ENCODE data around the gene CAB39L. TPM values are rescaled to one million over a fixed set of nuclear protein-coding genes. Genes with fewer than 3 reads are reported as not detected.

Gene CAB39L
- total RNA-seq, 1 experiment from 2014 or later = 8.3 TPM

DNA sequence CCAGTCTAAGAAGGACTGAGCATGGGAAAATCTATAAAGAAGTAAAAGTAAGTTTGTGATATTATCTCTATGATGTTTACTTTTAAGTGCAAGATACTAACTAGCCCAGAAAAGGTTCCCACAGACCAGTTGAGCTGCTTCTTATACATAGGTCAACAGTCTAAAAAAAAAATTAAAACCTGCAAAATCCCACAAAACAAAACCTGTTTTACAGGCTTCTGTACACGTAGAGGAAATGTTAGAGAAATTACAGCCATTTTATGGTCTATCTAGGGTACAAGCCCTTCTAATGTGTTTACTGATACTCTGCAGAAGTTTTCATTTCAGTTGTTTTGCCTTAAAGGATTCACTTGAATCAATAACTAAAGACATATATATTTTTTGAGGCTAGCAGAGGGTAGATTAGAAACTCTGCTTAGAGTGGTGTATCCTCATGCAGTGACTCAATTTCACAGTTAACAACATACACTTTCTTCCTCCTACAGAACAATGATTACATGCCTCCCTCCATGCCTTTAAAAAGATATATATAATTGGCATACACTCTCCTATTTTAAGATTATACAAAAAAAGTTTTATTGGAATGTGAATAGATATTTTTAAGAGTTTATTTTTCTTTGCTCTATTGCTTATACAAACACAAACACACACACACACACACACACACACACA is 43.9 kb downstream of the CAB39L start:
- no peak for DNase-seq (ENCODE audit: low read depth)

DNA sequence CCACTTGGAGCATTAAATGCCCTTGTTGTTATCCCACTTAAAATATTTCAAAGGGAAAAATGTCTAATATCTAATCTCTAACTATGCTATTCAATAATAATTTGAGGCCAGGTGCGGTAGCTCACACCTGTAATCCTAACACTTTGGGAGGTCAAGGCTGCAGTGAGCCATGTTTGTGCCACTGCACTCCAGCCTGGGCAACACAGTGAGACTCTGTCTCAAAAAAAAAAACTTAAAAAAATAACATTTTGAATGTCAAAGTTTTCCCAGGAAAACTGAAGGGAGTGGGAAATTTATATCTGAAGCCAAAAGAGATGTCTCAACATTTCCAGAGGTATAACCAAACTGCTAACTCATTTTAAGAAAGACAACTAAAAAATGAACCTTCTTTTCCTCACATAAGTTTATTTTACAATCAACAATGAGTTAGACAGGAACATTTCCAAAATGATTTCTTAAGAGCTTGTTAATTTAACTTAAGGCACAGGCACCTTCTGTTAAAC is 47.9 kb downstream of the CAB39L start:
- no peak for DNase-seq (ENCODE audit: low read depth)

DNA sequence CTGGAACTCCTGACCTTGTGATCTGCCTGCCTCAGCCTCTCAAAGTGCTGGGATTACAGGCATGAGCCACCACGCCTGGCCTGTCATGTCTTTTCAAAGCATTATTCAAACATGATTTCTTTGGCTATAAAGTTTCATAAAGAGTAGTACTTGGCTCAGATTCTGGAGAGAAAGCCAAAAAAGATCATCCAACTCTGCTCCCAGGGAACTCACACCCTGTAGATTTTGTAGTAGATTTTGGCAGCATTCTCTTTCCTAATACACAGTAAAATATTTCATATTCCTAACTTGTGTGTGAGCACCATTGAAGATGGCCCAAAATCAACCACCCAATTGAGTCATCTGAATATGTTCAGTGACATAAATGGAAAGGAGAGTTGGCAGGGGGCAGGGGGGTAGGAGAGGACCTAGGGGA is 48.4 kb downstream of the CAB39L start:
- no peak for DNase-seq (ENCODE audit: low read depth)

DNA sequence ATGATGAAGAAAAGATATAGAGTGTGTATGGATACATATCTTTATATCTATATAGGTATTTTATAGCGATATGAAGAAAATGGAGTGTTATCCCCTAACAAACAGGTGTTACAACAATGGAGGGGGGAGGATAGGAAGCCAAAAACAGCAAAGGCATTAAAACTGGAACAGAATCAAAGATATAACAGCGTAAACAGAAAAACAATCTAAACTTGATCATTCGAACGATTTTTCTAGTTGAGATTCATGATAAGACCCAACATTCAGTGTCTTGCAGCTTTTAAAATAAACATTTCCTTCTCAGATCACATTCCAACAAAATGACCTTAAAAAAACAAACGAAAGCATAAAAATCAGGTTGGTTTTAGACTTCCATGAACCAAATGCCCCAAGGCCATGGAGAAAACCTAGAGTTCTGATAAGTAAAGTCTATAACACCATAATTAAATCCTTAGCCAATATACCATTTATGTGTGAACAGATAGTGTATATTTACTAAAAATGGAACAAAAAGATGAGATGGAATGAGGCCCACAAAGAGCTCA is 55.7 kb downstream of the CAB39L start:
- DNase-seq (ENCODE audit: low read depth) = peak; percentile 12

DNA sequence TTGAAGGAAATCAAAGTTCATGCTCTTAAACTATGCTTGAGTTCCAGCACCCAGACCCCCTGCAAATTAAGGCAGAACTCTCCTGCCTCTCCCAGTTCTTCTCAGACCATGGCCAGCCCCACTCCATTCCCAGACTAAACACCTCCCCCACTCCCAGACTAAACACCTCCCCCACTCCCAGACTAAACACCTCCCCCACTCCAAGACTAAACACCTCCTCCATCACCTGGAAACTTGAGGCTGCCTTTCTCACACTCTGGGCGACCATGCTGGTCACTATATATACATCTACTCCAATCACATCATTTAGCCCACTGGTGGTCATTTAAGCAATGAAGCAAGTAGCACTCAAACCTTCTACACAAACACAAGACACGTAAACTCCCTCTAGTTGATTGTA is 57.2 kb downstream of the CAB39L start:
- DNase-seq (ENCODE audit: low read depth) = no peak

DNA sequence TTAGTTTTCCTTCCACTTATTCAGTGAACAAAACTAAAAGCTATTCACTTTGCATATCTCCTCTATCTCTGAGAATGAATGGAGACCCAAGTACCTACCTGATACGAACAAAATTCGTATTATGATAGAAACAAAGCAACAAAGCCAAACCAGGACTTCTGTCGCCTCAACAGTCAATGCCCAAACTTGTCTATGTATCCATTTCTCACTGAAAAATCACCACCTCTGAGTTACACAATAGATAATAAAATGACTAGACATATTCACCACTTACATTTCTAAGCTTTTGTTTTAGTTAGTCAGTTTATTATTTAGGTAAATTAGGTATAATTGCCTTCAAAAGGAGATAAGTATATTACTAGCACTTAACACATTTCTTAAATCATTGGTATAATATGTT is 67.7 kb downstream of the CAB39L start:
- DNase-seq (ENCODE audit: low read depth) = no peak

DNA sequence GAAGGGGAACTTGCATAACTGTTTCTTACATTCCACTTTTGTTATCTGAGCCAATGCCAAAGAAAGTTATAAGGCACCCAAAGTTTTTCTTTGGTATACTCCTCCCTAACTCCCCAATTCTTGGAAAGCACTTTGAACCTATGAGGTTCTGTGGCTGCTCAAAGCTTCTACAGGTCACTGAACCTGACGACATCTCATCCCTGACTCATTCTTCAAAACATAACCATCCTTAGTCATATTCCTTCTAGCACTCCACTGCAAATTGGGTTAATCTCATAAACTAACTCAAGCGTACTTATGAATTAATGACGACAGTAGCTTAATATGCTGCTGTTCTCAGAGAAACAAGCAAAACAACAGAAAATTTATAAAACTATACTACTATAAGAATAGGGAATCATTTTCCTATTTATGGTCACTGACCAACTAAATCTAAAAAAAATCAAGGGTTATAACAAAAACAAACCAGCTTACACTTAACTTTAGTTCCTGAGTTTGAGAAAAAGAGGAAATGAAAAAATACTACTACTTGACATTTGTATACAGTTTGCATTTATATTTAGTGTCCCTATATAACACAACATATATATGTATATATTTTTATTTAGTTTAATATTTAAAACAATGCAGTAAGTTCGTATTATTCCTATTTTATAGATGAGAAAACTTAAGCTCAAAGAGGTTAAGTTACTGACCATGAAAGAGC is 69.1 kb downstream of the CAB39L start:
- peak; percentile 71 for DNase-seq (ENCODE audit: low read depth)

DNA sequence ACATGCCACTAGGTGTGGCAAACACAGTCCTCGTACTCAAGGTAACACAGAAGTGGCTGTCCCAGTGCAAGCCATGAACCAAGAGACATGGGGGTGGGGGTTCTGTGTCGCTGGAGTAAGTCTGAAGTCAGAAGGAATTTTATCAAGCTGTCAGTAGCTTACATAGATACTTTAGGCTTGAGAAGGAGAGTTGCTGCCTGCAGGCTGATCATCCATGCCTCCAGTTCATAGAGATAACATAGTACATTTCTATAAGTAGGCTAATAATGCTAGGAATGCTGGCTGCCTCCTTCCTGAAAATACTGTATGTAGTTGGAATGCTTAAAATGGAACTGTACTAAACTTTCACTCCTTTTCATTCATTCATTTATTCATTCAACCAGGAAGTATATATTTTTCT is 70.1 kb downstream of the CAB39L start:
- no peak for DNase-seq (ENCODE audit: low read depth)

DNA sequence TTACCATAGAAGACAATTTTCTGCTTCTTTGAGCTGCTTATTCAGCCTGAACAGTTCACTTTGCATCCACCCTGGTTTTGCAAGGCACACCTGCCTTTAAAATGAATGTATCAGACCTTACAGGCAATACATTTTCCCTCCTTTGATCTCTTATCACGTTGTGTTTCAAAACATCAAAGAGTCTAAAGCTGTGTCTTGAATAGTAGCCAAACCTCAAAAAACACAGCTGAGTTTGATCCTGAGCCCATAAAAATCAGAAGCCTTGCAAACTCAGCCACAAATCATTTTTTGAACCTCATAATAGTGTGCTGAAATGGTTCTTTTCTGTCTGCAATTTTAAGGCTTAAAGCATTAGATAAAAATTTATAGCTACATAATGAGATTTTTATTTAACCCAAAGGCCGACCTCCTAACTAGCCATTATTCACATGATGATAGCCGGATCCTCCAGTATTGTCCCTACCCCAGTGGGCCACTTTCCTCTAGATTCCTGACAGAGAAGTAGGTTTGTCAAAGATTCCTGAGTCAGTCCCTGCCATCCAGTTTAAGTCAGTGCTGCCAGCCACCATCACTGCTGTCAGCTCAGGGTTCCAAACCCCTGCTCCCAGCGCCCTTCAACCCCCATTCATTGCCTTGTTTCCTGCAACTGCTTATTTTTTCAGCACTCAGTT is 71.8 kb downstream of the CAB39L start:
- peak; percentile 61 for DNase-seq (ENCODE audit: low read depth)

DNA sequence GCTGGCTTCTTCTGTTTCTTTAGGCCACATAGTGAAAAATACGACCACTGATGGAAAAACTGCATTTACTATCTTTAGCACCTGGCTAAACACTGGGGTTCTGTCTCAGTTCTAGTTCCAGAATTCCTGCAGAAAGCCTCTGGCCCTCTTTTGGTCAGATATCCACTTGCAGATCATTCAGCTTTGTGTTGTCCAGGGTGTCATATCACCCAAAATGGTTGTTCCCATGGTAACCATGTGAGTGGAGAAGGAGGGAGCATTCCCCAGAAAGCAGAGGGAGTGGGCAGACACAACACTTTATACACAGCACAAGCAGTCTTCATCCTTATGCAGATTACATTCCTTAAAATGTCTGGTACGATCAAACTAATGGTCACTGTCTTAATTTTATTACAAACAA is 73.5 kb downstream of the CAB39L start:
- no peak for DNase-seq (ENCODE audit: low read depth)

DNA sequence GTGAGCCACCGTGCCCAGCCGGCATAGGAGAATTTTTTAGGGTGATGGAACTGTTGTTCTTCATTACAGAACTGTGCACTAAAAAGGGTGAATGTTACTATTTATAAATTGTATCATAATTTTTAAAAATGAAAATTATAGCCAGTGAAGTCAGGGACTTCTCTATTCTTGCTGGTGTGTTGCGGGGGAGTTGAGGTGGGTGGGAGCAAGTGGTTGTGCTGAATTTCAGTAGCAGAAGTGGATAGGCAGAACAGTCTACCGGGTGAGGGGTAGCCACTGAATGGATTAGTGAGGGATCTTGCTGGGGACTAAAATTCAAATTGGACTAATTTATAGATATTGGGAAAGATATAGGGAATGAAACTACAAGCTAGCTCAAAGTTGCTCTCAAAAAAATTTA is 74.0 kb downstream of the CAB39L start:
- no peak for DNase-seq (ENCODE audit: low read depth)

DNA sequence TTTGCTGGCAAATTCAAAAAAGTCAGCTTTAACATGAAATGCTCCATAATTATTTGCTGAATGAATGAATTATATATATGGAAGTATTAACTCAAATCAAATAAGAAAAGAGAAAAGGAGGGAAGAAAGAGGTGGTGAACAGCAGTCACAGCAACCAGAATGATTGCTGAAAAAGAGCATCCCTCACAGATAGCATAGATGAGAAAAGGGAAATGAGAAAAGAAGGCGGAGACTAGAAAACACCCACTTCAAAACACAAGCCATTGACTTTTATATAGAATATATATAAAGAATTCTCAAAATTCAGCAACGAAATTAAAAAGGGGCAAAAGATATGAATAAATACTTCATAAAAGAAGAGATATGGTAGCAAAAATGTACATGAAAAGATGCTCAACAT is 75.2 kb downstream of the CAB39L start:
- no peak for DNase-seq (ENCODE audit: low read depth)

DNA sequence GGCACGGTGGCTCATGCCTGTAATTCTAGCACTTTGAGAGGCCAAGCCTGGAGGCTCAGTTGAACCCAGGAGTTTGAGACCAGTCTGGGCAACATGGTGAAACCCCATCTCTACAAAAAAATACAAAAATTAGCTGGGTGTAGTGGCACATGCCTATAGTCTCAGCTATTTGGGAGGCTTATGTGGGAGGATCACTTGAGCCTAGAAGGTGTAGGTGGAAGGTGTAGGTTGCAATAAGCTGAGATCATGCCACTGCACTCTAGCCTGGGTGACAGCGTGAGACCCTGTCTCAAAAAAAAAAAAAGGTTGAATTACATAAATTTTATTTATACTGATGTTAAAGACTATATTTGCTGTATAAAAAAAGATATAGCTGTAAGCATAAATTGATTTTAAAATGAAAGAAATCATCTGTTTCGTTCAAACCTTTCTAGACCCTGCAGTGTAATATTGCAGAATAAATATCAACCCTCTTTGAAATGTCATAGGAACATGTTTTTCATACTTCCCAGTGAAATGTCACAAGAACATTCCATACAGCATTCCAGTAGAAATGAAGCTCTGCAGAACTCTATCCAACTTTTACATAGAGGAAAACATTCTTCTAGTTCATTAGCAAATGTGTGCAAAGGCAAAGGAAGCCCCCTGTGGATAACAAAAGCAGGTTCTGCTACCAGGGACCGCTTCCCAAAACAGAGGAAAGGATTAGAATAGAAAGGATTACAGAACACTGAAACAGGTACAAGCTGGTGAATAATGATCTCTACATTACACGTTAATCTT is 76.0 kb downstream of the CAB39L start:
- DNase-seq (ENCODE audit: low read depth) = no peak

DNA sequence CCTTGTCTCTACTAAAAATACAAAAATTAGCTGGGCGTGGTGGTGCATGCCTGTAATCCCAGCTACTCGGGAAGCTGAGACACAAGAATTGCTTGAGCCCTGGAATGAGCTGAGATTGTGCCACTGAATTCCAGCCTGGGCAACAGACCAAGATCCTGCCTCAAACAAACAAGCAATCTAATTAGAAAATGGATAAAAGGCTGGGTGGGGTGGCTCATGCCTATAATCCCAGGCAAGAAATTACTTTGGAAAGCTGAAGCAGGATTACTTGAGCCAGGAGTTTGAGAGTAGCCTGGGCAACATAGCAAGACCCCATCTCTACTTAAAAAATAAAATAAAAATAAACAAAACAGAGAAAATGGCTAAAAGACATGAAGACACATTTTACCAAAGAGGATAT is 77.0 kb downstream of the CAB39L start:
- no peak for DNase-seq (ENCODE audit: low read depth)

DNA sequence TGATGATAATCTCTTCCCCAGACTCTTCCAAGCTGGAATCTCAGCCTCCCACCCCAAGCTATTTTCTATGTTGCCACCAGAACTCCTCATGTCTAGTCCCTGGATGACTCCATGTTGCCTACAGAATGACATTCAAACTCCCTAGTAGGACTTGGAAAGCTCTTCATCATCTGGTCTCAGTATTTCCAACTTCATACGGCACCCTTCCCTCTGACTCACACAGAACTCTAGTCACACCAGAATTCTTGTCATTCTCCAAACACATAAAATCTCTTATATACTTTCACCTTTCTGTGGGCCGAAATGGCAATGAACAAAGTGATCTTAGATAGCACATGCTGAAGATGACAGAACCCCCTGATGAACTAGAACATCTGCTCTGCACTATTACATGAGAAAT is 86.2 kb downstream of the CAB39L start:
- DNase-seq (ENCODE audit: low read depth) = peak; percentile 8

DNA sequence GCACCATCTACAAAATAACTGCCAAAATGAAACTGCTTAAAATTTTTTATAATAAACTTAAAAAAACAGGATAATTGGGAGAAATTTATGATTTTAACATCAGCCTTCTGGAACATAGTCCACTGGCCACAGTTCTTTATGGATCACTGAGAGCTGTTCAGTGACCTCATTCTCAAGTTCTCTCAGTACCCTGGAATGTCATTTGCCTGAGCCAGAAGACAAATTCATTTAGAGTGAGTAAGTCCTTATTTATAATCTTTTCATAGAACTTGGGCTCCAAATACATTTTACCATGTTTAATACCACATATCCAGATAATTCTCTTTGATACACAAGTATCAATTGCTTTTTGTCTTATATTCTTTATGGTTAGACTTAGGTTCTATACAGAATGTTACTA is 87.6 kb downstream of the CAB39L start:
- peak; percentile 64 for DNase-seq (ENCODE audit: low read depth)

DNA sequence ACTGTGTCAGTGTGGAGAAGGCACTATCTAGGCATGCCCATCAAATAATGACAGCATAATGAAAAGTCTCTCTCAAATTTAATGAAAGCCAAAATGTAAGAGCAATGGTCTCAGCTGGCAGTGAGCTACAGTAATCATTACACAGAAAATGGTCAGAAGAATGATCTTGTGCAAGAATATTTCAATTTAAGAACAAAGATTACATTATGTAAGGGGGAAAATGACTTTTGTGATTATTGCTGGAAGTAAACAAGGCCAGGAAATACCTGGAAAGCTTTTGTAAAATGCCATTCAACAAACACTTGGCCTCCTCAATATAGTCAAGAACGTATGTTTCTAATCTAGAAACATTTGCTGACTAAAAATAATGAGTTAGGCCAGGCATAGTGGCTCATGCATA is 89.1 kb downstream of the CAB39L start:
- DNase-seq (ENCODE audit: low read depth) = no peak

DNA sequence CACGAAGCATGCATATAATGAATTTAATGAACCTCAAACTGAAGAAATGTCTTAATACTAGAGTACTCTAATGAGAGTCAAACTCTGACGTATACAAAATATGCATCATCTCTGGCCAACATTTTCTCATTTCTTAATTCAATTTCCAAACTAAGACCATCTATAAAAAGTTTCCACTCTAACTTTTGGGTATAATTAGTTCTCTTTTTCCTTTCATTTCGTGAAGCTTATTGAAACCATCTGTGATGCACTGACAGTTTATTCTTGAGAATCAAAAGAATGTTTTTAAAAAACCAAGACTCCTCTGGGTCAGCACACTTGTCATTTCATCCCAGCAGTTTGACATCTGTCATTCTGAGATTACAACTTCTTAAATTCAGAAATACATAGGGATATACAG is 90.0 kb downstream of the CAB39L start:
- no peak for DNase-seq (ENCODE audit: low read depth)

DNA sequence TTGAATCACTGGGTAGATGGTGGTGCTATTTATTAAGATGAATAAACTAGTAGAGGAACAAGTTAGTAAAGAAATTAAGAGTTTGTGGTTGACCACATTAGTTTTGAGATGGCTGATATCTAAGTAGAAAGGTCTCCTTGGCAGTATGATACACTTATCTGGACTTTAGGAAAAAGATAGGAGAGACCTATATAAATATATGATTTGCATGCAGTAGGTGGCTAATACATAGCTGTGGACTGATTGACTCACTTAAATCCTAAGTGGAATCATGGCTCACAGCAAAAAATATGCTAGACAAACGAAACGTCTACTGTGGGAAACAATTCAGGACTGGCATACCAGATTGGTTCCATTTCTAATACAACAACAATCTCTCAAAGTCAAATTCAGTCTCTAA is 92.0 kb downstream of the CAB39L start:
- no peak for DNase-seq (ENCODE audit: low read depth)

DNA sequence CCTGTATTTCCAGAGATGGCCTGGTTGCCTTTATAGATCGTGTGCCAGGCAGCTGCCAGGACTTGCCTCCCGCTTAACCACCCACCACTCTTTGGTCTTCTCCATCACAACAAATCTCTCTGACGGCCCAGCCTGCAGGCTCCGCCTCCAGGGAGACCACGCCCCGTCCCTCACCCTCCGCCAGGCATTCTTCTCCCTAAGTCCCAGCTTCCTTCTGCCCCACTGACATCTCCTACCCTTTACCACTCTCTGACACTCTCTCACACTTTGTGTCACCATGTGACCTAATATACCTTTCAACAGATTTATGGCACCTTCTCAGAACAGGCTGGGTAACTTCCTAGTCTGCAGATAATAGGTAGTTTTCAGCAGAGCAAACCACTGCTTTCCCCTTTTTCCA is 95.1 kb downstream of the CAB39L start:
- no peak for DNase-seq (ENCODE audit: low read depth)

DNA sequence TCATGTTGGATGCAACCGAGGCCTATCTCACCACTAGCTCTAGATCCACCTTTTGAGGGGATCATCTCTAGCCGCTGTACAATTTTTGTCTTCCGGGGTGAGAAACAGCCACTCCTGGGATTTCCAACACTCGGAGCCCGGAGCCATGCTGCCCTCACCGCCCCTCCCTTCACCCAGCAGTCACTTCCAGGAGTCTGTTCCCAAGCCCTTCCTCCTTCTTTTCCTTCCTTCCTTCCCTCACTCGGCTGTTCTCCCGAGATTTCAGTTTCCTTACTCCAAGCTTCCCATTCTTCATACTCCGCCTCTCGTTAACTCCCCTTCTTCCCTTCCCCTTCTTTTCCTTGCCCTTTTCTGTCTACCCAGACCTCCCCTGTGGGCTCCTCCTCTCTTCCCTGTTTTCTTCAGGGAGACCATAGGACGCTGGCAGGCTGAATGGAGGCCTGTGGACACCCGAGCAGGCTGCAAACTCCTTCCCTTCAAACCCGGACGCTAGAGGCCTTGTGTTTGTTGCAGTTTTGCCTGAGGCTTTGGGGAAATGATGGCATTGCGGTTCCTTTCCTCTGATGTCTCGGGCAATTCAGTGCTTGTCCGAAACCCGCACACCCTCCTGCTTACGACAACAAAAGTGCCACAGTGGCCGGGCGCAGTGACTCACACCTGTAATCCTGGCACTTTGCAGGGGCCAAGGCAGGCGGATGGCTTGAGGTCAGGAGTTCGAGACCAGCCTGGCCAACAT is 96.0 kb downstream of the CAB39L start:
- DNase-seq (ENCODE audit: low read depth) = peak; percentile 95

Measured in RPMI7951 (cell line).